Endothelial cell of umbilical vein (primary cell): ENCODE measurements around the gene SLC25A44. TPM values are rescaled to one million over a fixed set of nuclear protein-coding genes. Genes with fewer than 3 reads are reported as not detected.
"Not testable (repeated sequence)": the region's sequence is repeated elsewhere in the genome, so short reads cannot be mapped to it uniquely, and the experiment has no call there.

ENCODE experiments used
- BruUV-seq: library from RNA; stranded (reverse); fragments of 400-500 nt; replicated peaks from 2 replicates; lab custom pipeline; 2021; lab: Mats Ljungman, UMichigan
- CTCF ChIA-PET: fragments of 300-600, 350-600 bp; sonication (Branson Sonifier 250); formaldehyde crosslinking; loops from one replicate; lab custom pipeline; 2021; ENCODE audit warnings: antibody characterized with exemption, inconsistent platforms; lab: Charles Lee
- POLR2A ChIA-PET: fragments of 300-600, 350-600 bp; sonication (Branson Sonifier 250); formaldehyde crosslinking; loops from one replicate; lab custom pipeline; 2021; ENCODE audit warnings: antibody characterized with exemption, inconsistent platforms; lab: Charles Lee
- DNase-seq: peaks from one replicate; pipeline ENCODE4 v3.0.0-alpha.2; 2011; ENCODE audit warnings: low read depth, low spot score
- FAIRE-seq: peaks from 2 replicates; lab custom pipeline; 2011; peaks lifted over from hg19 to GRCh38; lab: Jason Lieb, UNC
- H2AFZ ChIP-seq: 2 replicates; pipeline ENCODE4 v1.6.0; 2012; ENCODE audit warnings: low read depth, low read length, control low read depth, inconsistent platforms
- H3K27ac ChIP-seq: 2 replicates; pipeline ENCODE4 v1.5.1; 2011; ENCODE audit warnings: low read depth, mild to moderate bottlenecking, control low read depth, low read length, moderate library complexity; ENCODE audit not compliant: insufficient read depth
- H3K27me3 ChIP-seq, 2 experiments: 2 replicates each; pipeline versions ENCODE4 v1.6.0 to v1.6.1; 2011; ENCODE audit warnings: low read length in 2 of 2, mixed read lengths in 1 of 2; ENCODE audit not compliant: control insufficient read depth in 2 of 2, insufficient read depth in 2 of 2
- H3K36me3 ChIP-seq, 2 experiments: 2 replicates in 1 of 2; 3 replicates in 1 of 2; pipeline ENCODE4 v1.5.1; 2011; ENCODE audit warnings: low read length in 2 of 2, mild to moderate bottlenecking in 1 of 2, moderate library complexity in 1 of 2; ENCODE audit not compliant: control insufficient read depth in 2 of 2, insufficient read depth in 2 of 2; ENCODE audit errors: extremely low read depth in 1 of 2
- H3K4me1 ChIP-seq: 3 replicates; pipeline ENCODE4 v1.5.1; 2011; ENCODE audit warnings: mild to moderate bottlenecking, low read length; ENCODE audit not compliant: control insufficient read depth, insufficient read depth; ENCODE audit errors: extremely low read depth
- H3K4me2 ChIP-seq: 2 replicates; pipeline ENCODE4 v1.6.1; 2011; ENCODE audit warnings: low read length, control low read depth, mixed read lengths; ENCODE audit not compliant: insufficient read depth
- H3K4me3 ChIP-seq, 3 experiments: fragments of 200-600 bp in 1 of 3; sonication (generic), shearing (Covaris generic) in 1 of 3; replicated peaks in 1 of 3; 2 replicates each; pipeline ENCODE4 v1.5.1; 2011 to 2016; ENCODE audit warnings: control low read depth in 3 of 3, low read length in 3 of 3, mild to moderate bottlenecking in 2 of 3, inconsistent platforms in 1 of 3, low read depth in 1 of 3, moderate library complexity in 1 of 3; ENCODE audit not compliant: insufficient read depth in 1 of 3
- H3K79me2 ChIP-seq: 2 replicates; pipeline ENCODE4 v1.6.0; 2012; ENCODE audit warnings: low read length, inconsistent platforms; ENCODE audit not compliant: control insufficient read depth, insufficient read depth
- H3K9ac ChIP-seq: replicated peaks from 2 replicates; pipeline ENCODE3; 2011; ENCODE audit warnings: low read length, control low read depth; ENCODE audit not compliant: insufficient read depth; ENCODE audit errors: extremely low read depth
- H3K9me1 ChIP-seq: replicated peaks from 3 replicates; pipeline ENCODE4 v1.6.0; 2011; ENCODE audit warnings: mild to moderate bottlenecking, low read length; ENCODE audit not compliant: control insufficient read depth, insufficient read depth; ENCODE audit errors: extremely low read depth
- H3K9me3 ChIP-seq: replicated peaks from 2 replicates; pipeline ENCODE4 v1.5.1; 2012; ENCODE audit warnings: low read length, inconsistent platforms; ENCODE audit not compliant: control insufficient read depth, insufficient read depth
- H4K20me1 ChIP-seq: replicated peaks from 2 replicates; pipeline ENCODE3; 2011; ENCODE audit warnings: mild to moderate bottlenecking, low read length; ENCODE audit not compliant: control insufficient read depth, insufficient read depth; ENCODE audit errors: extremely low read depth
- EZH2 ChIP-seq: IDR thresholded peaks from 2 replicates; pipeline ENCODE4 v1.6.1; 2012; ENCODE audit warnings: borderline replicate concordance, low read depth, mild to moderate bottlenecking, moderate library complexity, low read length, inconsistent platforms; ENCODE audit not compliant: severe bottlenecking
- FOS ChIP-seq: IDR thresholded peaks from 2 replicates; pipeline ENCODE4 v1.6.1; 2011; ENCODE audit warnings: mild to moderate bottlenecking, low read length, moderate library complexity, borderline replicate concordance; ENCODE audit not compliant: insufficient read depth
- JUN ChIP-seq: IDR thresholded peaks from 2 replicates; pipeline ENCODE4 v1.6.1; 2011; ENCODE audit warnings: borderline replicate concordance, low read depth; ENCODE audit not compliant: insufficient read length, insufficient read depth
- MYC ChIP-seq: IDR thresholded peaks from one replicate; pipeline ENCODE4 v1.6.1; 2011; ENCODE audit warnings: mild to moderate bottlenecking, low read depth, low read length
- POLR2A ChIP-seq: IDR thresholded peaks from 2 replicates; pipeline ENCODE4 v1.6.1; 2012; ENCODE audit warnings: low read depth, mild to moderate bottlenecking, control low read depth, low read length
- dilution Hi-C: fragments of 300-500 bp; cut with MboI; formaldehyde crosslinking; loops from one replicate; pipeline ENCODE4 v1.15.0; 2019; ENCODE audit warnings: low sequenced_read_pairs; ENCODE audit not compliant: extremely low pct_ligation_motif_present
- intact Hi-C: fragments of 100-400 bp; cut with micrococcal nuclease; formaldehyde crosslinking; loops from one replicate; pipeline ENCODE4 v1.10.0; 2022
- polyA plus RNA-seq, 4 experiments: library from polyadenylated mRNA; depleted of rRNA in 3 of 4; stranded (reverse) in 3 of 4; unstranded in 1 of 4; fragments of >200 nt; gene quantifications; 2 replicates each; pipeline versions ENCODE4 v1.2.1 to v1.2.3, GENCODE V29; 2011 to 2012; ENCODE audit warnings: missing spikeins in 1 of 4
- total RNA-seq: library from RNA; stranded (reverse); gene quantifications from 2 replicates; pipeline ENCODE4 v1.2.3, GENCODE V29; 2021
- TF ChIP-seq, protein P1 (sequence below): IDR thresholded peaks from 2 replicates; pipeline ENCODE4 v1.6.1; 2011; ENCODE audit not compliant: insufficient read depth, insufficient read length
- TF ChIP-seq, protein P2 (sequence below), 2 donors: IDR thresholded peaks; 1 replicate in 1 of 2; 2 replicates in 1 of 2; pipeline ENCODE4 v1.5.1; 2011; ENCODE audit warnings: low read length in 2 of 2, mild to moderate bottlenecking in 2 of 2, moderate library complexity in 2 of 2, control low read depth in 1 of 2, inconsistent platforms in 1 of 2, low read depth in 1 of 2; ENCODE audit not compliant: insufficient read depth in 1 of 2; ENCODE audit errors: extremely low read depth in 1 of 2

SLC25A44 gene
- total and polyA plus RNA-seq, 2 donors (not counting 3 experiments of a cell fraction or from before 2014, with no cell fraction given), result 24.0 to 30.6 TPM

DNA sequence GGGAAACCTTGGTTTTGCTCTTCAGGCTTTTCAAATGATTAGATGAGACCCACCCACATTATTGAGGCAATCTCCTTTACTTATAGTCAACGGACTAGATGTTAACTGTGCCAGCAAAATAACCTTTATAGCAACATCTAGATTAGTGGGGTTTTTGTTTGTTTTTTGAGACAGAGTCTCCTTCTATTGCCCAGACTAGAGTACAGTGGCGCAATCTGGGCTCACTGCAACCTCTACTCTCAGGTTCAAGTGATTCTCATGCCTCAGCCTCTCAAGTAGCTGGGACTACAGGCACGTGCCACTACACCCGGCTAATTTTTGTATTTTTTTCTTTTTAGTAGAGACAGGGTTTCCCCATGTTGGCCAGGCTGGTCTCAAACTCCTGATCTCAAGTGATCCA is 3.6 kb upstream of the SLC25A44 start:
- H3K9me1 ChIP-seq, H3K4me1 ChIP-seq, H3K27ac ChIP-seq, H3K9me3 ChIP-seq, FAIRE-seq, H3K4me2 ChIP-seq, H3K36me3 ChIP-seq, H2AFZ ChIP-seq, POLR2A ChIA-PET, H3K4me3 ChIP-seq, BruUV-seq, dilution Hi-C loops, H4K20me1 ChIP-seq, H3K27me3 ChIP-seq, DNase-seq, H3K9ac ChIP-seq: not testable (repeated sequence)
- intact Hi-C loops, result loop anchor here (5.0 kb wide), 1 partner anchor 37 kb away; no protein-coding TSS in a partner anchor
- CTCF ChIA-PET, result interaction anchor here (2.8 kb wide), 1 partner anchor 35 kb away, joined by 8 read pairs; no protein-coding TSS in a partner anchor
- H3K79me2 ChIP-seq, result peaks cover 11% of the 10 kb centered on the region

DNA sequence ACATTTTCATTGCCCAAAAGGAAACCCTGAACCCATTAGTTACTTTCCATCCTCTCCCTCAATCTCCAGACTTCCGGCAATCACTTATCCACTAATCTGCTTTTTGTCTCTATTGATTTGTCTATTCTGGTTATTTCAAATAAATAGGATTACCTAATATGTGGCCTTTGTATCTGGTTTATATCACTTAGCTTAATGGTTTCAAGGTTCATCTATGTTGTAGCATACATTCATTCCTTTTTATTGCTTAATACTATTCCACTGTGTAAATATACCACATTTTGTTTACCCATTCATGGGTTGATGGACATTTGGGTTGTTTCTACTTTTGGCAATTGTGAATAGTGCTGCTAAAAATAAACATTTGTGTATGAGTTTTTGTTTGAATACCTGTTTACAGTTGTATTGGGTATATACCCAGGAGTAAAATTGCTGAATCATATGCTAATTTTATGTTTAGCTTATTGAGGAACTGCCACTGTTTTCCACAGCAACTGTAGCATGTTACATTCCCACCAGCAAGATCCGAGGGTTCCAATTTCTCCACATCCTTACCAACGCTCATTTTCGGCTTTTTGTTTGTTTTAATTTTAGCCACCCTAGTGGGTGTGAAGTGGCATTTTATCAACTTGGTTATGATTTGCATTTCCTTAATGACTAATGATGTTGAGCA is 2.5 kb upstream of the SLC25A44 start:
- BruUV-seq, result no TSS peak
- dilution Hi-C loops, result no loop called here
- H3K9me3 ChIP-seq, result no peaks in the 10 kb centered on the region
- intact Hi-C loops, result loop anchor here (5.0 kb wide), 1 partner anchor 36 kb away; no protein-coding TSS in a partner anchor
- TF ChIP-seq EZH2 (no peak), MYC (no peak), FOS (no peak), POLR2A (no peak), JUN (no peak)
- TF ChIP-seq, protein P1, sequence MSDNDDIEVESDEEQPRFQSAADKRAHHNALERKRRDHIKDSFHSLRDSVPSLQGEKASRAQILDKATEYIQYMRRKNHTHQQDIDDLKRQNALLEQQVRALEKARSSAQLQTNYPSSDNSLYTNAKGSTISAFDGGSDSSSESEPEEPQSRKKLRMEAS, result no peak
- TF ChIP-seq, protein P2, sequence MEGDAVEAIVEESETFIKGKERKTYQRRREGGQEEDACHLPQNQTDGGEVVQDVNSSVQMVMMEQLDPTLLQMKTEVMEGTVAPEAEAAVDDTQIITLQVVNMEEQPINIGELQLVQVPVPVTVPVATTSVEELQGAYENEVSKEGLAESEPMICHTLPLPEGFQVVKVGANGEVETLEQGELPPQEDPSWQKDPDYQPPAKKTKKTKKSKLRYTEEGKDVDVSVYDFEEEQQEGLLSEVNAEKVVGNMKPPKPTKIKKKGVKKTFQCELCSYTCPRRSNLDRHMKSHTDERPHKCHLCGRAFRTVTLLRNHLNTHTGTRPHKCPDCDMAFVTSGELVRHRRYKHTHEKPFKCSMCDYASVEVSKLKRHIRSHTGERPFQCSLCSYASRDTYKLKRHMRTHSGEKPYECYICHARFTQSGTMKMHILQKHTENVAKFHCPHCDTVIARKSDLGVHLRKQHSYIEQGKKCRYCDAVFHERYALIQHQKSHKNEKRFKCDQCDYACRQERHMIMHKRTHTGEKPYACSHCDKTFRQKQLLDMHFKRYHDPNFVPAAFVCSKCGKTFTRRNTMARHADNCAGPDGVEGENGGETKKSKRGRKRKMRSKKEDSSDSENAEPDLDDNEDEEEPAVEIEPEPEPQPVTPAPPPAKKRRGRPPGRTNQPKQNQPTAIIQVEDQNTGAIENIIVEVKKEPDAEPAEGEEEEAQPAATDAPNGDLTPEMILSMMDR (IDR thresholded peaks at IDR 0.05; ENCODE audit: extremely low read depth in 1 of 2, insufficient read depth in 1 of 2, low read depth in 1 of 2, low read length in 2 of 2), result no peak
- POLR2A ChIA-PET, result no interaction called here
- no peaks in the 10 kb centered on the region for H3K36me3 ChIP-seq
- H3K27me3 ChIP-seq, result no peaks in the 10 kb centered on the region
- H3K4me1 ChIP-seq, result peaks cover 9% of the 10 kb centered on the region
- no peak overlapping the region for H3K9ac ChIP-seq
- no peak overlapping the region for H3K27ac ChIP-seq
- no peaks in the 10 kb centered on the region for H4K20me1 ChIP-seq
- H3K79me2 ChIP-seq, result peaks cover 23% of the 10 kb centered on the region
- H3K9me1 ChIP-seq, result no peaks in the 10 kb centered on the region
- CTCF ChIA-PET, result no interaction called here
- FAIRE-seq (no peak), DNase-seq (no peak)
- no peak overlapping the region for H3K4me2 ChIP-seq
- H3K4me3 ChIP-seq, result no peak overlapping the region
- H2AFZ ChIP-seq, result no peak overlapping the region
